Measurements from ENCODE around the gene RNF220.
"Not testable (repeated sequence)": the region's sequence is repeated elsewhere in the genome, so short reads cannot be mapped to it uniquely, and the experiment has no call there.

Gene RNF220

GRCh38 chr1:44689447-44689765 lies 284.4 kb downstream of the RNF220 start:
- no peak for FAIRE-seq
- DNase-seq (ENCODE audit: insufficient read length, low spot score), result no peak

- DNase-seq (ENCODE audit: insufficient read length, low spot score) (no peak), FAIRE-seq (peak; percentile 68)
These were observed 288.1 kb downstream of the RNF220 start for GRCh38 chr1:44693159-44693558.

GRCh38 chr1:44693900-44694299 lies 288.8 kb downstream of the RNF220 start:
- DNase-seq (ENCODE audit: insufficient read length, low spot score) (no peak), FAIRE-seq (no peak)

GRCh38 chr1:44694863-44695478 lies 289.9 kb downstream of the RNF220 start:
- FAIRE-seq (peak; percentile 98), DNase-seq (ENCODE audit: insufficient read length, low spot score) (no peak)

- FAIRE-seq (no peak), DNase-seq (ENCODE audit: insufficient read length, low spot score) (no peak)
These were observed 290.6 kb downstream of the RNF220 start for GRCh38 chr1:44695671-44696070.

- FAIRE-seq, result no peak
- DNase-seq (ENCODE audit: insufficient read length, low spot score), result no peak
These were observed 291.0 kb downstream of the RNF220 start for GRCh38 chr1:44696101-44696500.

GRCh38 chr1:44696789-44697345 lies 291.8 kb downstream of the RNF220 start:
- DNase-seq (ENCODE audit: insufficient read length, low spot score) (no peak), FAIRE-seq (peak; percentile 94)

- FAIRE-seq, result peak; percentile 79
These were observed 293.1 kb downstream of the RNF220 start for GRCh38 chr1:44698138-44698537.

GRCh38 chr1:44699375-44699774 lies 294.3 kb downstream of the RNF220 start:
- FAIRE-seq; DNase-seq (ENCODE audit: insufficient read length, low spot score): not testable (repeated sequence)

More at GRCh38 chr1:44698138-44698537, 293.1 kb downstream of the RNF220 start:
- DNase-seq (ENCODE audit: insufficient read length, low spot score), result no peak

GRCh38 chr1:44700573-44700972 lies 295.5 kb downstream of the RNF220 start:
- no peak for FAIRE-seq
- DNase-seq (ENCODE audit: insufficient read length, low spot score), result no peak

- DNase-seq (ENCODE audit: insufficient read length, low spot score) (no peak), FAIRE-seq (no peak)
These were observed 296.1 kb downstream of the RNF220 start for GRCh38 chr1:44701141-44701573.
